Hepatocyte (in vitro differentiated cells): ENCODE results near the gene PLA2G4A.
A peak's percentile ranks its signal among the peaks of the same experiment; 100 is the strongest.

ENCODE experiments used
- CTCF ChIP-seq: fragments of 200-600 bp; sonication (generic); IDR thresholded peaks from 2 replicates; pipeline ENCODE4 v1.5.1; 2016; ENCODE audit warnings: antibody characterized with exemption, mild to moderate bottlenecking; ENCODE audit not compliant: poor library complexity
- EZH2 ChIP-seq: fragments of 200-600 bp; sonication (generic); IDR thresholded peaks from 2 replicates; pipeline ENCODE4 v1.6.1; 2016; ENCODE audit warnings: antibody characterized with exemption, mild to moderate bottlenecking, borderline replicate concordance
- EZH2phosphoT487 ChIP-seq: fragments of 200-600 bp; sonication (generic); IDR thresholded peaks from one replicate; pipeline ENCODE4 v1.6.1; 2018; ENCODE audit warnings: antibody characterized with exemption, mild to moderate bottlenecking, low read depth, moderate library complexity; ENCODE audit not compliant: unreplicated experiment, severe bottlenecking

- TF ChIP-seq CTCF, result peak; percentile 91
- no peak for TF ChIP-seq EZH2phosphoT487
- TF ChIP-seq EZH2, result no peak
Measured at GRCh38 chr1:186985889-186986491, 157.2 kb downstream of the PLA2G4A start.
